ENCODE measurements around the gene SLBP.

GRCh38 chr4:1717129-1718094, 5.3 kb upstream of the SLBP start:
- TF ChIP-seq POLR2AphosphoS5 (IDR thresholded peaks at IDR 0.05; ENCODE audit: low read depth, low read length) = no peak; the same call in 1 of the 2 replicates
- no peak for TF ChIP-seq TAF1 (IDR thresholded peaks at IDR 0.05; ENCODE audit: borderline replicate concordance, insufficient read depth, low read length)
